HCT116 (cell line): Measurements from ENCODE around the gene MOB3B. TPM values are rescaled to one million over a fixed set of nuclear protein-coding genes. Genes with fewer than 3 reads are reported as not detected.

Experiments used
- ATAC-seq: fragments of 200-7000 bp; cut with Tn5 transposase; 2 replicates; pipeline ENCODE4 v1.9.1; 2020; ENCODE audit warnings: mild to moderate bottlenecking, moderate library complexity
- BruUV-seq: library from RNA; stranded (reverse); fragments of 400-500 nt; replicated peaks from 2 replicates; lab custom pipeline; 2021; lab: Mats Ljungman, UMichigan
- CTCF ChIA-PET: fragments of 300-600 bp; sonication (Branson Sonifier 250); formaldehyde crosslinking; loops from one replicate; lab custom pipeline; 2021; ENCODE audit warnings: antibody characterized with exemption; lab: Charles Lee
- POLR2A ChIA-PET: fragments of 300-600, 350-600 bp; sonication (Branson Sonifier 250); formaldehyde crosslinking; loops from one replicate; lab custom pipeline; 2021; ENCODE audit warnings: antibody characterized with exemption; lab: Charles Lee
- RAD21 ChIA-PET, 2 experiments: fragments of 300-600 bp; sonication (Branson Sonifier 250); formaldehyde crosslinking; loops; one replicate each; lab custom pipeline; 2023; ENCODE audit warnings: low total read pairs in 2 of 2; ENCODE audit not compliant: uncharacterized antibody in 2 of 2, unreplicated experiment in 2 of 2, low non-redundant PET in 1 of 2; lab: Charles Lee
- DNase-seq: peaks from one replicate; pipeline ENCODE4 v3.0.0-alpha.2; 2010; ENCODE audit warnings: low read depth, low spot score
- H2AFZ ChIP-seq: fragments of 200-600 bp; shearing (Covaris generic), sonication (generic); 2 replicates; pipeline ENCODE4 v1.6.1; 2017; ENCODE audit warnings: low read depth, mixed run types, mixed read lengths, antibody characterized with exemption, low read length; ENCODE audit not compliant: poor library complexity, severe bottlenecking
- H3K27ac ChIP-seq: 2 replicates; pipeline ENCODE4 v1.5.1; 2012; ENCODE audit warnings: low read depth, low read length
- H3K27me3 ChIP-seq: fragments of 200-600 bp; sonication (generic); 2 replicates; pipeline ENCODE4 v1.6.1; 2016; ENCODE audit warnings: mixed run types, low read length, mixed read lengths; ENCODE audit not compliant: insufficient read depth
- H3K36me3 ChIP-seq, 2 experiments: fragments of 200-500 bp in 1 of 2; fragments of 200-600 bp in 1 of 2; sonication (Bioruptor generic) in 1 of 2; sonication (generic) in 1 of 2; 2 replicates each; pipeline versions ENCODE4 v1.5.1 to v1.6.1; 2014 to 2016; ENCODE audit warnings: low read length in 2 of 2, inconsistent platforms in 1 of 2, mixed read lengths in 1 of 2, mixed run types in 1 of 2; ENCODE audit not compliant: insufficient read depth in 2 of 2, control insufficient read depth in 1 of 2
- H3K4me1 ChIP-seq, 2 experiments: fragments of 200-600 bp in 1 of 2; sonication (generic) in 1 of 2; 2 replicates each; pipeline versions ENCODE4 v1.5.1 to v1.6.1; 2012 to 2017; ENCODE audit warnings: low read length in 2 of 2, inconsistent platforms in 1 of 2, mild to moderate bottlenecking in 1 of 2, mixed read lengths in 1 of 2, mixed run types in 1 of 2, moderate library complexity in 1 of 2; ENCODE audit not compliant: insufficient read depth in 2 of 2, control insufficient read depth in 1 of 2
- H3K4me2 ChIP-seq: fragments of 200-600 bp; sonication (generic); 2 replicates; pipeline ENCODE4 v1.6.1; 2017; ENCODE audit warnings: mixed run types, low read length, mixed read lengths
- H3K4me3 ChIP-seq, 2 experiments: fragments of 200-600 bp in 1 of 2; sonication (generic) in 1 of 2; replicated peaks in 1 of 2; 2 replicates each; pipeline ENCODE4 v1.5.1; 2011 to 2016; ENCODE audit warnings: low read length in 2 of 2, control low read depth in 1 of 2, low read depth in 1 of 2, mild to moderate bottlenecking in 1 of 2, mixed read lengths in 1 of 2, mixed run types in 1 of 2
- H3K79me2 ChIP-seq: fragments of 200-600 bp; sonication (generic); 2 replicates; pipeline ENCODE4 v1.6.1; 2017; ENCODE audit warnings: mild to moderate bottlenecking, mixed run types, low read length, moderate library complexity, mixed read lengths; ENCODE audit not compliant: insufficient read depth
- H3K9ac ChIP-seq: fragments of 200-600 bp; sonication (generic); 2 replicates; pipeline ENCODE4 v1.6.1; 2016; ENCODE audit warnings: low read length, mixed read lengths
- H3K9me2 ChIP-seq: fragments of 200-600 bp; sonication (generic), shearing (Covaris generic); 2 replicates; pipeline ENCODE4 v1.6.1; 2017; ENCODE audit warnings: mixed run types, mild to moderate bottlenecking, moderate library complexity; ENCODE audit not compliant: insufficient read depth
- H3K9me3 ChIP-seq, 2 experiments: fragments of 200-500 bp in 1 of 2; fragments of 200-600 bp in 1 of 2; sonication (Bioruptor generic) in 1 of 2; sonication (generic) in 1 of 2; 2 replicates each; pipeline ENCODE4 v1.6.1; 2014 to 2017; ENCODE audit warnings: low read length in 2 of 2, mixed read lengths in 2 of 2, inconsistent platforms in 1 of 2, low read depth in 1 of 2, mild to moderate bottlenecking in 1 of 2, mixed run types in 1 of 2, moderate library complexity in 1 of 2; ENCODE audit not compliant: control insufficient read depth in 1 of 2, insufficient read depth in 1 of 2
- H4K20me1 ChIP-seq: fragments of 200-600 bp; sonication (generic), shearing (Covaris generic); 2 replicates; pipeline ENCODE4 v1.6.1; 2017; ENCODE audit warnings: mixed run types, mild to moderate bottlenecking, moderate library complexity; ENCODE audit not compliant: insufficient read depth
- ELF1 ChIP-seq: IDR thresholded peaks from 2 replicates; pipeline ENCODE4 v1.6.1; 2012; ENCODE audit warnings: low read depth, borderline replicate concordance
- RAD21 ChIP-seq: IDR thresholded peaks from 2 replicates; pipeline ENCODE4 v1.6.1; 2012; ENCODE audit warnings: low read depth, mild to moderate bottlenecking
- TCF7L2 ChIP-seq: IDR thresholded peaks from 2 replicates; pipeline ENCODE4 v1.7.0; 2011; ENCODE audit warnings: borderline replicate concordance, inconsistent platforms; ENCODE audit not compliant: insufficient read depth, insufficient read length; ENCODE audit errors: extremely low read depth
- ZFX ChIP-seq: fragments of 450-650 bp; IDR thresholded peaks from 2 replicates; pipeline ENCODE4 v1.6.1; 2017
- ZNF274 ChIP-seq: fragments of 200-500 bp; sonication (Bioruptor generic); IDR thresholded peaks from 2 replicates; pipeline ENCODE4 v1.6.1; 2014; ENCODE audit warnings: mild to moderate bottlenecking, low read depth, low read length, inconsistent platforms
- intact Hi-C: fragments of 100-400 bp; cut with micrococcal nuclease; formaldehyde crosslinking; loops from 2 replicates; pipeline ENCODE4 v1.10.0; 2022
- total RNA-seq: library from RNA; stranded (reverse); gene quantifications from one replicate; pipeline ENCODE4 v1.2.1, GENCODE V29; 2021; ENCODE audit not compliant: unreplicated experiment
- TF ChIP-seq, protein P1 (sequence below): IDR thresholded peaks from 2 replicates; pipeline ENCODE4 v1.6.1; 2012; ENCODE audit warnings: low read depth

MOB3B gene
- total RNA-seq, 1 experiment from 2014 or later = 1.2 TPM

DNA sequence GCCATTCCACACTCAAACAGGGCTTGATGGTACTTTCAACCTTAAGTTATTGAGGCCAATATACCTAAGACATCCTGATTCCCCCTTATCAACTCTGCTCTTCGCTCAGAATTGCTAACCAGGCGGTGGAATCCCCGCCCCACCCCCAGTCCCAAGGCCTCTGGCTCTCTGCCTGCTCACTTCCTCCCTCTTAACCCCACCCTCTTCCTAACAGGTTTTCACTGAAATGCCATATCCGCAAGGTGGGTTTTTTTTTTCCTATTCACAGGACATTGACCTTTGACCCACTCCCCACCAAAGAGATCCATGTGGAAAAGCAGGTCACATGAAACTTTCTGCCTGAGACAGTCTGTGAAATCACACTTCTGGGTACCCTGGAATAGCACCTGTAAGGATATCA lies 72.2 kb downstream of the MOB3B start:
- CTCF ChIA-PET = no interaction called here
- RAD21 ChIA-PET = no interaction called here
- no peak overlapping the region for H3K27ac ChIP-seq
- H2AFZ ChIP-seq = no peak overlapping the region
- BruUV-seq = no TSS peak
- POLR2A ChIA-PET = no interaction called here
- intact Hi-C loops = loop anchor here (5.0 kb wide), 1 partner anchor 50 kb away; no protein-coding TSS in a partner anchor
- no peaks in the 10 kb centered on the region for H3K9me3 ChIP-seq
- H4K20me1 ChIP-seq = no peaks in the 10 kb centered on the region
- ATAC-seq = no peak
- no peak for DNase-seq
- H3K27me3 ChIP-seq = no peaks in the 10 kb centered on the region; the same call in 1 of the 2 replicates
- TF ChIP-seq RAD21 (no peak), TCF7L2 (no peak), ZFX (no peak), ZNF274 (no peak), ELF1 (no peak)
- TF ChIP-seq, protein P1, sequence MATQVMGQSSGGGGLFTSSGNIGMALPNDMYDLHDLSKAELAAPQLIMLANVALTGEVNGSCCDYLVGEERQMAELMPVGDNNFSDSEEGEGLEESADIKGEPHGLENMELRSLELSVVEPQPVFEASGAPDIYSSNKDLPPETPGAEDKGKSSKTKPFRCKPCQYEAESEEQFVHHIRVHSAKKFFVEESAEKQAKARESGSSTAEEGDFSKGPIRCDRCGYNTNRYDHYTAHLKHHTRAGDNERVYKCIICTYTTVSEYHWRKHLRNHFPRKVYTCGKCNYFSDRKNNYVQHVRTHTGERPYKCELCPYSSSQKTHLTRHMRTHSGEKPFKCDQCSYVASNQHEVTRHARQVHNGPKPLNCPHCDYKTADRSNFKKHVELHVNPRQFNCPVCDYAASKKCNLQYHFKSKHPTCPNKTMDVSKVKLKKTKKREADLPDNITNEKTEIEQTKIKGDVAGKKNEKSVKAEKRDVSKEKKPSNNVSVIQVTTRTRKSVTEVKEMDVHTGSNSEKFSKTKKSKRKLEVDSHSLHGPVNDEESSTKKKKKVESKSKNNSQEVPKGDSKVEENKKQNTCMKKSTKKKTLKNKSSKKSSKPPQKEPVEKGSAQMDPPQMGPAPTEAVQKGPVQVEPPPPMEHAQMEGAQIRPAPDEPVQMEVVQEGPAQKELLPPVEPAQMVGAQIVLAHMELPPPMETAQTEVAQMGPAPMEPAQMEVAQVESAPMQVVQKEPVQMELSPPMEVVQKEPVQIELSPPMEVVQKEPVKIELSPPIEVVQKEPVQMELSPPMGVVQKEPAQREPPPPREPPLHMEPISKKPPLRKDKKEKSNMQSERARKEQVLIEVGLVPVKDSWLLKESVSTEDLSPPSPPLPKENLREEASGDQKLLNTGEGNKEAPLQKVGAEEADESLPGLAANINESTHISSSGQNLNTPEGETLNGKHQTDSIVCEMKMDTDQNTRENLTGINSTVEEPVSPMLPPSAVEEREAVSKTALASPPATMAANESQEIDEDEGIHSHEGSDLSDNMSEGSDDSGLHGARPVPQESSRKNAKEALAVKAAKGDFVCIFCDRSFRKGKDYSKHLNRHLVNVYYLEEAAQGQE = no peak
- no peaks in the 10 kb centered on the region for H3K79me2 ChIP-seq
- no peak overlapping the region for H3K4me2 ChIP-seq
- no peaks in the 10 kb centered on the region for H3K36me3 ChIP-seq
- no peaks in the 10 kb centered on the region for H3K9me2 ChIP-seq
- no peak overlapping the region for H3K9ac ChIP-seq
- no peaks in the 10 kb centered on the region for H3K4me1 ChIP-seq
- no peak overlapping the region for H3K4me3 ChIP-seq
